ENCODE data around the gene KLHDC4.

The KLHDC4 gene

GRCh38 chr16:87697256-87697655 lies 68.5 kb downstream of the KLHDC4 start:
- no peak for DNase-seq

- no peak for DNase-seq
These were observed 69.1 kb downstream of the KLHDC4 start for GRCh38 chr16:87696726-87697125.

GRCh38 chr16:87695534-87695933 lies 70.3 kb downstream of the KLHDC4 start:
- DNase-seq: no peak

GRCh38 chr16:87694441-87695125 lies 71.2 kb downstream of the KLHDC4 start:
- DNase-seq: no peak

GRCh38 chr16:87693827-87694226 lies 72.0 kb downstream of the KLHDC4 start:
- DNase-seq: no peak

- DNase-seq: no peak
These were observed 73.0 kb downstream of the KLHDC4 start for GRCh38 chr16:87692756-87693155.

GRCh38 chr16:87692176-87692575 lies 73.6 kb downstream of the KLHDC4 start:
- no peak for DNase-seq

GRCh38 chr16:87691686-87692079 lies 74.1 kb downstream of the KLHDC4 start:
- no peak for DNase-seq

- DNase-seq: no peak
These were observed 74.7 kb downstream of the KLHDC4 start for GRCh38 chr16:87690911-87691685.

- no peak for DNase-seq
These were observed 75.8 kb downstream of the KLHDC4 start for GRCh38 chr16:87689956-87690465.

- DNase-seq: no peak
These were observed 76.6 kb downstream of the KLHDC4 start for GRCh38 chr16:87688876-87689815.

- DNase-seq: no peak
These were observed 77.7 kb downstream of the KLHDC4 start for GRCh38 chr16:87687998-87688529.

GRCh38 chr16:87687126-87687910 lies 78.5 kb downstream of the KLHDC4 start:
- DNase-seq: no peak

- no peak for DNase-seq
These were observed 79.1 kb downstream of the KLHDC4 start for GRCh38 chr16:87686697-87687096.

- no peak for DNase-seq
These were observed 80.0 kb downstream of the KLHDC4 start for GRCh38 chr16:87685766-87686165.

- no peak for DNase-seq
These were observed 80.4 kb downstream of the KLHDC4 start for GRCh38 chr16:87685405-87685755.

GRCh38 chr16:87684711-87685404 lies 80.9 kb downstream of the KLHDC4 start:
- DNase-seq: no peak

GRCh38 chr16:87684106-87684677 lies 81.6 kb downstream of the KLHDC4 start:
- no peak for DNase-seq

GRCh38 chr16:87682852-87683399 lies 82.9 kb downstream of the KLHDC4 start:
- no peak for DNase-seq

GRCh38 chr16:87681981-87682570 lies 83.7 kb downstream of the KLHDC4 start:
- no peak for DNase-seq

Data from CD4-positive, alpha-beta T cell treated with Interleukin-12 subunit alpha and Interleukin-12 subunit beta, for 1 hour (primary cell).